Nephron (organoid): Measurements from ENCODE around the gene LRRC61.

Experiments used
- H3K27ac Mint-ChIP-seq, 3 experiments: 2 replicates each; pipeline ENCODE4 v1.8.0; 2020; ENCODE audit warnings: mixed read lengths in 3 of 3, mild to moderate bottlenecking in 2 of 3, moderate library complexity in 1 of 3
- H3K27me3 Mint-ChIP-seq: 2 replicates; pipeline ENCODE4 v1.8.0; 2021; ENCODE audit warnings: low read depth, mild to moderate bottlenecking, moderate library complexity, mixed read lengths
- H3K36me3 Mint-ChIP-seq: 2 replicates; pipeline ENCODE4 v1.8.0; 2020; ENCODE audit warnings: low read depth, mixed read lengths
- H3K4me1 Mint-ChIP-seq: 2 replicates; pipeline ENCODE4 v1.8.0; 2020; ENCODE audit warnings: mixed read lengths
- H3K4me3 Mint-ChIP-seq, 3 experiments: 2 replicates each; pipeline ENCODE4 v1.8.0; 2020; ENCODE audit warnings: mild to moderate bottlenecking in 3 of 3, mixed read lengths in 3 of 3, moderate library complexity in 2 of 3
- H3K9me3 Mint-ChIP-seq: 2 replicates; pipeline ENCODE4 v1.8.0; 2020; ENCODE audit warnings: mixed read lengths
- CTCF ChIP-seq, 3 experiments: fragments of 200-600 bp; sonication (generic); IDR thresholded peaks; one replicate each; pipeline ENCODE4 v1.5.0; 2021; ENCODE audit warnings: antibody characterized with exemption in 3 of 3; ENCODE audit not compliant: unreplicated experiment in 3 of 3

Gene LRRC61

GRCh38 chr7:150368096-150368883, 45.1 kb downstream of the LRRC61 start, which contains the start of gene REPIN1:
REPIN1 (plus strand) TSS chr7:150368822; CDS start chr7:150369712, 890 bp downstream.
- Mint-ChIP-seq H3K4me1 (peaks cover 58% of the 10 kb centered on the region), H3K27me3 (no peaks in the 10 kb centered on the region), H3K4me3 (peak within 1 kb of the TSS; percentile 97 to 99 (median 99)), H3K27ac (peak within 1 kb of the TSS; percentile 96 to 99 (median 99)), H3K36me3 (peaks cover 15% of the 10 kb centered on the region), H3K9me3 (no peaks in the 10 kb centered on the region)
- no peak for TF ChIP-seq CTCF (IDR thresholded peaks at IDR 0.05; ENCODE audit: unreplicated experiment in 3 of 3)

GRCh38 chr7:150368884-150369747, 46.0 kb downstream of the LRRC61 start:
- no peak for TF ChIP-seq CTCF (IDR thresholded peaks at IDR 0.05; ENCODE audit: unreplicated experiment in 3 of 3)
- H3K27me3 Mint-ChIP-seq: no peaks in the 10 kb centered on the region
- peak overlapping the region; percentile 96 to 99 (median 99) for H3K27ac Mint-ChIP-seq
- no peaks in the 10 kb centered on the region for H3K9me3 Mint-ChIP-seq
- peaks cover 57% of the 10 kb centered on the region for H3K4me1 Mint-ChIP-seq
- H3K36me3 Mint-ChIP-seq: peaks cover 23% of the 10 kb centered on the region
- H3K4me3 Mint-ChIP-seq: peak overlapping the region; percentile 97 to 99 (median 99)

GRCh38 chr7:150369748-150370501, 46.8 kb downstream of the LRRC61 start:
- Mint-ChIP-seq H3K4me3 (peak overlapping the region; percentile 97 to 99 (median 99)), H3K4me1 (peaks cover 60% of the 10 kb centered on the region), H3K36me3 (peaks cover 28% of the 10 kb centered on the region), H3K9me3 (no peaks in the 10 kb centered on the region), H3K27me3 (no peaks in the 10 kb centered on the region), H3K27ac (peak overlapping the region; percentile 96 to 99 (median 99))
- TF ChIP-seq CTCF (IDR thresholded peaks at IDR 0.05; ENCODE audit: unreplicated experiment in 3 of 3): no peak

DNA sequence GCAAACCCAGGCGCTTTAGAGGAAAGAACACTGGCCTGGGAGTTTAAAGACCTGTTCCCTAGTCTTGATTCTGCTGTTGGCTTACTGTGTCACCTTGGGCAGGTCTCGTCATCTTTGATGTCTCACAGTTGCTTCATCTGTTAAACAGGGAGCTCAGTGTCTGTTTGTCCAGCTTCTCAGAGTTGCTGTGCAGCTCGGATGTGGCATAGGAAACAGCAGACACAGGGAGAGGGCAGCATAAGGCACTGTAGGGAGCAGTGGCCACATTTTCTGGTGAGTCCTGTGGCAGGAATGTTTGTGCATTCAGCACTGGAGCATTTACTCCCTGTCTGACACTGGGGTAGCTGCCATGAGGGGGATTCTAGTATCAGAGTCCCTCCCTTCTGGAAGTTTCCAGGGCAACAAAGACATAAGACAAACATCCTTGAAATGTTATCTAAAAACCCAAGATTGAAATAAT, 47.5 kb downstream of the LRRC61 start:
- Mint-ChIP-seq H3K36me3 (peaks cover 29% of the 10 kb centered on the region), H3K27me3 (no peaks in the 10 kb centered on the region), H3K4me1 (peaks cover 60% of the 10 kb centered on the region), H3K4me3 (peak overlapping the region; percentile 97 to 99 (median 99)), H3K27ac (peak overlapping the region; percentile 96 to 99 (median 99)), H3K9me3 (no peaks in the 10 kb centered on the region)
- TF ChIP-seq CTCF (IDR thresholded peaks at IDR 0.05; ENCODE audit: unreplicated experiment in 3 of 3): no peak

DNA sequence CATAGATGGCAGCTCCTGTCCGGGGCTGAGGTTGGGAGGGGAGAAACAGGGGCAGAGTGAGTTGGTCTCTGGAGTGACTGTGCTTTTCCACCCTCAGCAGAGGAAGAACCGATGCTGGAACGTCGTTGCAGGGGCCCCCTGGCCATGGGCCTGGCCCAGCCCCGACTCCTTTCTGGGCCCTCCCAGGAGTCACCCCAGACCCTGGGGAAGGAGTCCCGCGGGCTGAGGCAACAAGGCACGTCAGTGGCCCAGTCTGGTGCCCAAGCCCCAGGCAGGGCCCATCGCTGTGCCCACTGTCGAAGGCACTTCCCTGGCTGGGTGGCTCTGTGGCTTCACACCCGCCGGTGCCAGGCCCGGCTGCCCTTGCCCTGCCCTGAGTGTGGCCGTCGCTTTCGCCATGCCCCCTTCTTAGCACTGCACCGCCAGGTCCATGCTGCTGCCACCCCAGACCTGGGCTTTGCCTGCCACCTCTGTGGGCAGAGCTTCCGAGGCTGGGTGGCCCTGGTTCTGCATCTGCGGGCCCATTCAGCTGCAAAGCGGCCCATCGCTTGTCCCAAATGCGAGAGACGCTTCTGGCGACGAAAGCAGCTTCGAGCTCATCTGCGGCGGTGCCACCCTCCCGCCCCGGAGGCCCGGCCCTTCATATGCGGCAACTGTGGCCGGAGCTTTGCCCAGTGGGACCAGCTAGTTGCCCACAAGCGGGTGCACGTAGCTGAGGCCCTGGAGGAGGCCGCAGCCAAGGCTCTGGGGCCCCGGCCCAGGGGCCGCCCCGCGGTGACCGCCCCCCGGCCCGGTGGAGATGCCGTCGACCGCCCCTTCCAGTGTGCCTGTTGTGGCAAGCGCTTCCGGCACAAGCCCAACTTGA, 48.2 kb downstream of the LRRC61 start:
- Mint-ChIP-seq H3K4me3 (peak overlapping the region in 1 of 3 experiments; percentile 99), H3K27ac (peak overlapping the region; percentile 96 to 99 (median 99)), H3K36me3 (peaks cover 35% of the 10 kb centered on the region), H3K27me3 (no peaks in the 10 kb centered on the region), H3K9me3 (no peaks in the 10 kb centered on the region), H3K4me1 (peaks cover 60% of the 10 kb centered on the region)
- TF ChIP-seq CTCF (IDR thresholded peaks at IDR 0.05; ENCODE audit: unreplicated experiment in 3 of 3): no peak
